Stomach (tissue), 4 donors: ENCODE data around the gene SIGLEC1.

Experiments
- EP300 ChIP-seq: sonication (generic); formaldehyde crosslinking; IDR thresholded peaks from one replicate; pipeline ENCODE4 v1.6.1; 2017; ENCODE audit warnings: antibody characterized with exemption
- POLR2A ChIP-seq, 4 donors: fragments of 450-650 bp; IDR thresholded peaks; one replicate each; pipeline ENCODE4 v1.6.1; 2016; ENCODE audit warnings: antibody characterized with exemption in 4 of 4, control low read depth in 2 of 4, mild to moderate bottlenecking in 1 of 4, moderate library complexity in 1 of 4
- POLR2AphosphoS5 ChIP-seq, 3 donors: sonication (generic); formaldehyde crosslinking; IDR thresholded peaks; one replicate each; pipeline ENCODE4 v1.6.1; 2016; ENCODE audit warnings: antibody characterized with exemption in 3 of 3
- TF ChIP-seq, protein P1 (sequence below), 7 experiments: fragments of 450-650 bp in 4 of 7; fragments of 200-600 bp in 3 of 7; sonication (generic) in 3 of 7; IDR thresholded peaks; one replicate each; pipeline ENCODE4 v1.5.1; 2016 to 2019; ENCODE audit warnings: antibody characterized with exemption in 7 of 7, control low read depth in 2 of 7, mild to moderate bottlenecking in 1 of 7

DNA sequence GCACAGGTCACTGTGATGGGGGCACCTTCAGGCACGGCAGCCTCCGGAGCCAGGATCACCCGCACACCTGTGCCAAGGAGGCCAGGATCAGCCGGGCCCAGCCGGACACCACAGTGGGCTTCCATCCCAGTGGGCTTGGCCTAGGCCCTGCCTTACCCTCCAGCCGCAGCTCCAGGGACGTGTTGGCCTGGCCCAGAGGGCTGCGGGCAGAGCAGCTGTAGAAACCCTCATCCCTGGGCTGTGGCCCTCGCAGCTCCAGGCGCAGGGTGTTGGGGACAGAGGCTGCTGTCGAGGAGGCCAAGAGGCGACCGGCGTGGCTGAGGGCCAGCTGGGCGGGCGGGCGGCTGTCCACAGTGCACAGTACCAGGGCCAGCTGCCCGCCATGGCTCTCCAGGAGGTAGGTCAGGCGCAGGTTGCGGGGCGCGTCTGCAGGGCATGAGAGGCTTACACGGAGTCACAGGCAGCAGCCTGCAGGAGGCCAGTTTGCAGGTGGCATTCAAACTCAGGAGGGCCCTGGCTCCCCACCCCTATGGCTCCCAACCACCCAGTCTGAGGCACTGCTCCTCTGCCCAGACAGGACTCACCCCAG lies 19.6 kb downstream of the SIGLEC1 start:
- TF ChIP-seq, protein P1, sequence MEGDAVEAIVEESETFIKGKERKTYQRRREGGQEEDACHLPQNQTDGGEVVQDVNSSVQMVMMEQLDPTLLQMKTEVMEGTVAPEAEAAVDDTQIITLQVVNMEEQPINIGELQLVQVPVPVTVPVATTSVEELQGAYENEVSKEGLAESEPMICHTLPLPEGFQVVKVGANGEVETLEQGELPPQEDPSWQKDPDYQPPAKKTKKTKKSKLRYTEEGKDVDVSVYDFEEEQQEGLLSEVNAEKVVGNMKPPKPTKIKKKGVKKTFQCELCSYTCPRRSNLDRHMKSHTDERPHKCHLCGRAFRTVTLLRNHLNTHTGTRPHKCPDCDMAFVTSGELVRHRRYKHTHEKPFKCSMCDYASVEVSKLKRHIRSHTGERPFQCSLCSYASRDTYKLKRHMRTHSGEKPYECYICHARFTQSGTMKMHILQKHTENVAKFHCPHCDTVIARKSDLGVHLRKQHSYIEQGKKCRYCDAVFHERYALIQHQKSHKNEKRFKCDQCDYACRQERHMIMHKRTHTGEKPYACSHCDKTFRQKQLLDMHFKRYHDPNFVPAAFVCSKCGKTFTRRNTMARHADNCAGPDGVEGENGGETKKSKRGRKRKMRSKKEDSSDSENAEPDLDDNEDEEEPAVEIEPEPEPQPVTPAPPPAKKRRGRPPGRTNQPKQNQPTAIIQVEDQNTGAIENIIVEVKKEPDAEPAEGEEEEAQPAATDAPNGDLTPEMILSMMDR (IDR thresholded peaks at IDR 0.05) = no peak
- TF ChIP-seq POLR2A (IDR thresholded peaks at IDR 0.05) (no peak), POLR2AphosphoS5 (IDR thresholded peaks at IDR 0.05) (no peak), EP300 (no peak)
